Endothelial cell of umbilical vein (primary cell): ENCODE measurements around the gene FYB2.

Experiments used
- CTCF ChIP-seq, 2 donors: IDR thresholded peaks; 1 replicate in 1 of 2; 2 replicates in 1 of 2; pipeline ENCODE4 v1.5.1; 2011; ENCODE audit warnings: low read length in 2 of 2, mild to moderate bottlenecking in 2 of 2, moderate library complexity in 2 of 2, control low read depth in 1 of 2, inconsistent platforms in 1 of 2, low read depth in 1 of 2; ENCODE audit not compliant: insufficient read depth in 1 of 2; ENCODE audit errors: extremely low read depth in 1 of 2
- MYC ChIP-seq: IDR thresholded peaks from one replicate; pipeline ENCODE4 v1.6.1; 2011; ENCODE audit warnings: mild to moderate bottlenecking, low read depth, low read length
- POLR2A ChIP-seq: IDR thresholded peaks from 2 replicates; pipeline ENCODE4 v1.6.1; 2012; ENCODE audit warnings: low read depth, mild to moderate bottlenecking, control low read depth, low read length
- POLR2AphosphoS5 ChIP-seq: IDR thresholded peaks from 2 replicates; pipeline ENCODE4 v1.6.1; 2012; ENCODE audit warnings: low read depth, mild to moderate bottlenecking, control low read depth, low read length, moderate library complexity; ENCODE audit not compliant: insufficient read depth

GRCh38 chr1:56856186-56856585 is 37.0 kb upstream of the FYB2 start:
- no peak for TF ChIP-seq CTCF (IDR thresholded peaks at IDR 0.05; ENCODE audit: extremely low read depth in 1 of 2, insufficient read depth in 1 of 2, low read depth in 1 of 2, low read length in 2 of 2)
- no peak for TF ChIP-seq MYC
- TF ChIP-seq POLR2AphosphoS5: no peak
- TF ChIP-seq POLR2A: no peak
